ENCODE measurements around the gene ELOVL6.

Gene ELOVL6

GRCh38 chr4:110002326-110002725, 196.1 kb downstream of the ELOVL6 start:
- no peak for DNase-seq (ENCODE audit: low read depth)
- no peak for TF ChIP-seq CTCF (IDR thresholded peaks at IDR 0.05; ENCODE audit: control insufficient read depth, insufficient read depth, low read depth, low read length, missing control alignments)
- no peak overlapping the region for H3K4me3 ChIP-seq (ENCODE audit: control insufficient read depth, low read depth, low read length)

GRCh38 chr4:109999585-109999912, 198.9 kb downstream of the ELOVL6 start:
- no peak overlapping the region for H3K4me3 ChIP-seq (ENCODE audit: control insufficient read depth, low read depth, low read length)

GRCh38 chr4:109998867-109999584, 199.4 kb downstream of the ELOVL6 start:
- no peak overlapping the region for H3K4me3 ChIP-seq (ENCODE audit: control insufficient read depth, low read depth, low read length)
- no peak for DNase-seq (ENCODE audit: low read depth)
- TF ChIP-seq CTCF (IDR thresholded peaks at IDR 0.05; ENCODE audit: control insufficient read depth, insufficient read depth, low read depth, low read length, missing control alignments) = peak; percentile 67

More at GRCh38 chr4:109999585-109999912, 198.9 kb downstream of the ELOVL6 start:
- no peak for TF ChIP-seq CTCF (IDR thresholded peaks at IDR 0.05; ENCODE audit: control insufficient read depth, insufficient read depth, low read depth, low read length, missing control alignments)
- DNase-seq (ENCODE audit: low read depth) = no peak

GRCh38 chr4:109996526-109996925, 201.9 kb downstream of the ELOVL6 start:
- no peak for TF ChIP-seq CTCF (IDR thresholded peaks at IDR 0.05; ENCODE audit: control insufficient read depth, insufficient read depth, low read depth, low read length, missing control alignments)
- DNase-seq (ENCODE audit: low read depth) = no peak
- H3K4me3 ChIP-seq (ENCODE audit: control insufficient read depth, low read depth, low read length) = no peak overlapping the region
